ENCODE data around the gene VSIR.

- TF ChIP-seq CTCF (conservative IDR thresholded peaks at IDR 0.05), result no peak
- TF ChIP-seq EZH2 (IDR thresholded peaks at IDR 0.05; ENCODE audit: low read depth), result no peak
Observed at GRCh38 chr10:71745664-71746250, 27.6 kb downstream of the VSIR start.

Data from PC-9 (cell line).